T-cell (primary cell): ENCODE measurements around the gene ZNF530. TPM values are rescaled to one million over a fixed set of nuclear protein-coding genes. Genes with fewer than 3 reads are reported as not detected.

ENCODE experiments used
- ATAC-seq, 4 experiments: fragments of 200-7000 bp in 3 of 4; fragments of 150-1000 bp in 1 of 4; cut with Tn5 transposase; replicated peaks in 1 of 4; 1 replicate in 3 of 4; 2 replicates in 1 of 4; pipeline ENCODE4 v1.10.0; 2021; ENCODE audit warnings: moderate library complexity in 3 of 4, mild to moderate bottlenecking in 2 of 4, moderate number of reproducible peaks in 1 of 4
- CTCF ChIA-PET, 2 donors: fragments of 300-600 bp; sonication (Branson Sonifier 250); formaldehyde crosslinking; loops; one replicate each; lab custom pipeline; 2022; ENCODE audit warnings: antibody characterized with exemption in 2 of 2; lab: Charles Lee
- POLR2A ChIA-PET, 2 donors: fragments of 300-600 bp; sonication (Branson Sonifier 250); formaldehyde crosslinking; loops; one replicate each; lab custom pipeline; 2022; ENCODE audit warnings: antibody characterized with exemption in 2 of 2; lab: Charles Lee
- DNase-seq, 35 experiments: peaks; one replicate each; pipeline versions ENCODE4 v3.0.0 to v3.0.0-alpha.2; 2013 to 2023
- H3K27ac ChIP-seq: one replicate; pipeline ENCODE4 v1.5.1; 2013; ENCODE audit warnings: low read length
- H3K27me3 ChIP-seq, 2 experiments: replicated peaks in 1 of 2; 1 replicate in 1 of 2; 2 replicates in 1 of 2; pipeline versions ENCODE4 v1.6.1 to v1.7.0; 2013; ENCODE audit warnings: low read length in 1 of 2, mixed read lengths in 1 of 2; ENCODE audit not compliant: control insufficient read depth in 2 of 2, insufficient read depth in 2 of 2; ENCODE audit errors: extremely low read depth in 1 of 2
- H3K36me3 ChIP-seq, 2 donors: 1 replicate in 1 of 2; 2 replicates in 1 of 2; pipeline versions ENCODE4 v1.6.1 to v1.7.0; 2013; ENCODE audit warnings: low read length in 1 of 2; ENCODE audit not compliant: control insufficient read depth in 2 of 2, insufficient read depth in 1 of 2; ENCODE audit errors: extremely low read depth in 1 of 2
- H3K4me1 ChIP-seq, 2 experiments: 1 replicate in 1 of 2; 2 replicates in 1 of 2; pipeline versions ENCODE4 v1.6.1 to v1.7.0; 2013; ENCODE audit warnings: low read length in 2 of 2, mixed read lengths in 1 of 2; ENCODE audit not compliant: insufficient read depth in 2 of 2, control insufficient read depth in 1 of 2; ENCODE audit errors: extremely low read depth in 1 of 2
- H3K4me3 ChIP-seq, 2 donors: 1 replicate in 1 of 2; 2 replicates in 1 of 2; pipeline versions ENCODE4 v1.5.1 to v1.7.0; 2013; ENCODE audit warnings: mild to moderate bottlenecking in 2 of 2, low read length in 1 of 2, moderate library complexity in 1 of 2; ENCODE audit not compliant: control insufficient read depth in 1 of 2; ENCODE audit errors: extremely low read depth in 1 of 2
- H3K9me3 ChIP-seq: 2 replicates; pipeline ENCODE4 v1.7.0; 2013
- H3K27ac Mint-ChIP-seq, 2 donors: one replicate each; pipeline ENCODE4 v1.8.0; 2020 to 2021; ENCODE audit warnings: mild to moderate bottlenecking in 2 of 2, mixed read lengths in 2 of 2
- H3K27me3 Mint-ChIP-seq, 2 donors: one replicate each; pipeline ENCODE4 v1.8.0; 2021 to 2022; ENCODE audit warnings: mixed read lengths in 2 of 2
- H3K36me3 Mint-ChIP-seq: one replicate; pipeline ENCODE4 v1.8.0; 2021; ENCODE audit warnings: mixed read lengths
- H3K4me1 Mint-ChIP-seq, 3 donors: one replicate each; pipeline ENCODE4 v1.8.0; 2020 to 2022; ENCODE audit warnings: mixed read lengths in 3 of 3, mild to moderate bottlenecking in 1 of 3
- H3K4me3 Mint-ChIP-seq, 3 donors: one replicate each; pipeline ENCODE4 v1.8.0; 2020 to 2022; ENCODE audit warnings: mild to moderate bottlenecking in 3 of 3, mixed read lengths in 3 of 3, moderate library complexity in 3 of 3
- H3K9me3 Mint-ChIP-seq, 3 donors: one replicate each; pipeline ENCODE4 v1.8.0; 2020 to 2022; ENCODE audit warnings: mixed read lengths in 3 of 3
- WGBS: methylation state at CpG from one replicate; pipeline ENCODE4 v1.1.5; 2013; ENCODE audit warnings: missing lambda C conversion rate; ENCODE audit not compliant: insufficient coverage; 5-methylcytosine and 5-hydroxymethylcytosine counted together
- total RNA-seq, 35 experiments: library from RNA in 6 of 35; stranded (reverse) in 6 of 35; fragments of 120-200 nt in 1 of 35; gene quantifications; one replicate each; pipeline versions ENCODE4 v1.2.1 to v1.2.4 and lab custom pipeline; 2013 to 2026

ZNF530 gene
- total RNA-seq, 5 donors from 2014 or later (not counting 1 experiment from before 2014, with no cell fraction given): 3.0 to 9.7 (median 9.2) TPM

- no peak for DNase-seq
- Histone ChIP-seq H3K36me3 (peaks cover 13 to 27% of the 10 kb centered on the region in 2 donors), H3K4me3 (no peak overlapping the region), H3K9me3 (peaks cover 12% of the 10 kb centered on the region), H3K27me3 (no peaks in the 10 kb centered on the region), H3K27ac (no peak overlapping the region), H3K4me1 (no peaks in the 10 kb centered on the region)
- ATAC-seq: no peak
- H3K4me1 Mint-ChIP-seq: no peaks in the 10 kb centered on the region
- H3K36me3 Mint-ChIP-seq: peaks cover 60% of the 10 kb centered on the region
- WGBS: no CpG with 5 or more reads among the region's 5 CpGs
- H3K27me3 Mint-ChIP-seq: no peaks in the 10 kb centered on the region
- H3K4me3 Mint-ChIP-seq: no peak overlapping the region
- ChIA-PET CTCF (no interaction called here), POLR2A (no interaction called here)
- peaks cover 27 to 62% (median 44%) of the 10 kb centered on the region in 3 donors for H3K9me3 Mint-ChIP-seq
- H3K27ac Mint-ChIP-seq: no peak overlapping the region
These were observed 7.2 kb downstream of the ZNF530 start for GRCh38 chr19:57606931-57607330.

- Mint-ChIP-seq H3K36me3 (peaks cover 38% of the 10 kb centered on the region), H3K9me3 (peaks cover 22 to 48% (median 29%) of the 10 kb centered on the region in 3 donors), H3K27ac (no peak overlapping the region), H3K4me1 (peaks cover 20 to 26% (median 22%) of the 10 kb centered on the region in 3 donors), H3K4me3 (no peak overlapping the region), H3K27me3 (no peaks in the 10 kb centered on the region)
- CTCF ChIA-PET: no interaction called here
- 83% methylated on average over 2 of the region's 4 CpGs for WGBS
- DNase-seq (no peak), ATAC-seq (no peak)
- H3K4me3 ChIP-seq: no peak overlapping the region
- H3K27me3 ChIP-seq: no peaks in the 10 kb centered on the region
- H3K9me3 ChIP-seq: peaks cover 11% of the 10 kb centered on the region
- H3K27ac ChIP-seq: no peak overlapping the region
- H3K4me1 ChIP-seq: peaks cover 2 to 24% of the 10 kb centered on the region in 2 experiments
- POLR2A ChIA-PET: interaction anchor here in 1 of 2 donors (0.5 kb wide), 1 partner anchor 100 kb away, joined by 7 read pairs; no protein-coding TSS in a partner anchor
- H3K36me3 ChIP-seq: peaks cover 6 to 14% of the 10 kb centered on the region in 2 donors
These were observed 11.4 kb downstream of the ZNF530 start for GRCh38 chr19:57611113-57611512.

GRCh38 chr19:57613941-57614743, 14.5 kb downstream of the ZNF530 start, which contains the start of gene ZNF134:
ZNF134 (plus strand) TSS chr19:57614242; CDS start chr19:57619469, 5,227 bp downstream.
- H3K4me3 Mint-ChIP-seq: peak within 1 kb of the TSS; percentile 87 to 91 (median 89)
- ChIA-PET POLR2A (no interaction called here), CTCF (interaction anchor here in 1 of 2 donors (0.6 to 1.0 kb wide), 5 partner anchors 19 to 306 kb away, joined by 3 to 5 read pairs (median 3); partner anchors contain the start of genes ZNF211, ZNF416, ZNF419 and ZNF551)
- H3K4me1 Mint-ChIP-seq: peaks cover 32 to 37% (median 33%) of the 10 kb centered on the region in 3 donors
- H3K9me3 Mint-ChIP-seq: peaks cover 43 to 54% (median 43%) of the 10 kb centered on the region in 3 donors
- no peaks in the 10 kb centered on the region for H3K27me3 Mint-ChIP-seq
- peaks cover 2 to 24% of the 10 kb centered on the region in 2 experiments for H3K4me1 ChIP-seq
- H3K4me3 ChIP-seq: peak within 1 kb of the TSS; percentile 85 to 92
- peaks cover 15 to 35% of the 10 kb centered on the region in 2 donors for H3K36me3 ChIP-seq
- peak; percentile 77 to 93 (median 88) for DNase-seq
- peak; percentile 99 to 100 (median 100) for ATAC-seq
- H3K27me3 ChIP-seq: no peaks in the 10 kb centered on the region
- peak within 1 kb of the TSS; percentile 73 to 82 for H3K27ac Mint-ChIP-seq
- peaks cover 8% of the 10 kb centered on the region for H3K9me3 ChIP-seq
- WGBS: 2% methylated on average over 59 of the region's 64 CpGs
- H3K36me3 Mint-ChIP-seq: peaks cover 50% of the 10 kb centered on the region
- peak within 1 kb of the TSS; percentile 28 for H3K27ac ChIP-seq

- peaks cover 59% of the 10 kb centered on the region for H3K36me3 Mint-ChIP-seq
These were observed 15.7 kb downstream of the ZNF530 start for GRCh38 chr19:57615346-57615745.

GRCh38 chr19:57620673-57621348, 21.1 kb downstream of the ZNF530 start:
- DNase-seq (no peak), ATAC-seq (no peak)
- Histone ChIP-seq H3K27ac (no peak overlapping the region), H3K4me3 (peak overlapping the region in 1 of 2 donors; percentile 35), H3K36me3 (peaks cover 37 to 55% of the 10 kb centered on the region in 2 donors), H3K4me1 (peaks cover 0 to 2% of the 10 kb centered on the region in 2 experiments), H3K9me3 (peaks cover 33% of the 10 kb centered on the region), H3K27me3 (no peaks in the 10 kb centered on the region)
- peaks cover 29 to 78% (median 65%) of the 10 kb centered on the region in 3 donors for H3K9me3 Mint-ChIP-seq
- H3K27me3 Mint-ChIP-seq: no peaks in the 10 kb centered on the region
- H3K36me3 Mint-ChIP-seq: peaks cover 83% of the 10 kb centered on the region
- POLR2A ChIA-PET: interaction anchor here in 1 of 2 donors (1.0 kb wide), 1 partner anchor 138 kb away, joined by 3 read pairs; no protein-coding TSS in a partner anchor
- 83% methylated on average over 1 of the region's 10 CpGs for WGBS
- CTCF ChIA-PET: no interaction called here
- peak overlapping the region in 1 of 3 donors; percentile 35 for H3K4me3 Mint-ChIP-seq
- H3K27ac Mint-ChIP-seq: no peak overlapping the region
- peaks cover 12 to 14% (median 12%) of the 10 kb centered on the region in 3 donors for H3K4me1 Mint-ChIP-seq

More at GRCh38 chr19:57615346-57615745, 15.7 kb downstream of the ZNF530 start:
- Mint-ChIP-seq H3K27me3 (no peaks in the 10 kb centered on the region), H3K9me3 (peaks cover 49 to 66% (median 53%) of the 10 kb centered on the region in 3 donors), H3K4me3 (peak overlapping the region; percentile 87 to 91 (median 89)), H3K27ac (peak overlapping the region in 1 of 2 donors; percentile 73), H3K4me1 (peaks cover 32 to 37% (median 33%) of the 10 kb centered on the region in 3 donors)
- ChIA-PET POLR2A (no interaction called here), CTCF (no interaction called here)
- ATAC-seq (no peak), DNase-seq (no peak)
- Histone ChIP-seq H3K4me3 (peak overlapping the region in 1 of 2 donors; percentile 92), H3K36me3 (peaks cover 27 to 47% of the 10 kb centered on the region in 2 donors), H3K27ac (no peak overlapping the region), H3K4me1 (peaks cover 2 to 24% of the 10 kb centered on the region in 2 experiments), H3K9me3 (peaks cover 16% of the 10 kb centered on the region), H3K27me3 (no peaks in the 10 kb centered on the region)
- no CpG with 5 or more reads among the region's 3 CpGs for WGBS

- H3K27ac Mint-ChIP-seq: no peak overlapping the region
- Histone ChIP-seq H3K27me3 (no peaks in the 10 kb centered on the region), H3K4me1 (no peaks in the 10 kb centered on the region), H3K27ac (no peak overlapping the region), H3K4me3 (no peak overlapping the region), H3K36me3 (peaks cover 31 to 37% of the 10 kb centered on the region in 2 donors), H3K9me3 (peaks cover 30% of the 10 kb centered on the region)
- no peak overlapping the region for H3K4me3 Mint-ChIP-seq
- no peaks in the 10 kb centered on the region for H3K4me1 Mint-ChIP-seq
- ATAC-seq (no peak), DNase-seq (no peak)
- no peaks in the 10 kb centered on the region for H3K27me3 Mint-ChIP-seq
- peaks cover 62% of the 10 kb centered on the region for H3K36me3 Mint-ChIP-seq
- ChIA-PET CTCF (no interaction called here), POLR2A (no interaction called here)
- H3K9me3 Mint-ChIP-seq: peaks cover 13 to 74% (median 57%) of the 10 kb centered on the region in 3 donors
These were observed 23.4 kb downstream of the ZNF530 start for GRCh38 chr19:57623091-57623490.
